Renal cortex interstitium (tissue), 11 donors: ENCODE measurements around the gene DPP6. TPM values are rescaled to one million over a fixed set of nuclear protein-coding genes. Genes with fewer than 3 reads are reported as not detected.

Source experiments
- DNase-seq, 11 donors: peaks; one replicate each; pipeline ENCODE4 v3.0.0-alpha.2; 2013; ENCODE audit warnings: low read depth in 9 of 11, low spot score in 4 of 11; ENCODE audit errors: extremely low read depth in 1 of 11
- polyA plus RNA-seq, 3 donors: library from polyadenylated mRNA; unstranded; fragments of 120-200 nt; gene quantifications; one replicate each; pipeline ENCODE4 v1.2.1, GENCODE V29; 2013; ENCODE audit not compliant: insufficient read length in 3 of 3

DPP6 gene
- polyA plus RNA-seq, 3 donors = 41.0 to 52.1 (median 48.4) TPM

GRCh38 chr7:154841731-154842331 is 789.6 kb downstream of the DPP6 start:
- no peak for DNase-seq

GRCh38 chr7:154842591-154842990 is 790.4 kb downstream of the DPP6 start:
- DNase-seq = no peak

- DNase-seq = no peak
Observed at GRCh38 chr7:154843670-154844237, 791.6 kb downstream of the DPP6 start.

- DNase-seq = no peak
Observed at GRCh38 chr7:154844499-154844898, 792.3 kb downstream of the DPP6 start.

- no peak for DNase-seq
Observed at GRCh38 chr7:154844955-154845354, 792.8 kb downstream of the DPP6 start.

- DNase-seq = no peak
Observed at GRCh38 chr7:154848464-154848863, 796.3 kb downstream of the DPP6 start.

GRCh38 chr7:154852205-154852604 is 800.0 kb downstream of the DPP6 start:
- DNase-seq = no peak

GRCh38 chr7:154853063-154853726 is 801.0 kb downstream of the DPP6 start:
- DNase-seq = no peak

GRCh38 chr7:154853727-154854095 is 801.5 kb downstream of the DPP6 start:
- no peak for DNase-seq

GRCh38 chr7:154854836-154855235 is 802.6 kb downstream of the DPP6 start:
- DNase-seq = no peak

- no peak for DNase-seq
Observed at GRCh38 chr7:154855366-154855765, 803.2 kb downstream of the DPP6 start.

GRCh38 chr7:154856733-154857132 is 804.5 kb downstream of the DPP6 start:
- no peak for DNase-seq

- no peak for DNase-seq
Observed at GRCh38 chr7:154857240-154857639, 805.0 kb downstream of the DPP6 start.

- DNase-seq = no peak
Observed at GRCh38 chr7:154857728-154858681, 805.8 kb downstream of the DPP6 start.

- no peak for DNase-seq
Observed at GRCh38 chr7:154858836-154859537, 806.8 kb downstream of the DPP6 start.

- no peak for DNase-seq
Observed at GRCh38 chr7:154859747-154860620, 807.8 kb downstream of the DPP6 start.

- DNase-seq = no peak
Observed at GRCh38 chr7:154860621-154861375, 808.6 kb downstream of the DPP6 start.
